HG03135 (cell line): ENCODE results near the gene CEBPA.
"Not testable (repeated sequence)": the region's sequence is repeated elsewhere in the genome, so short reads cannot be mapped to it uniquely, and the experiment has no call there.

Experiments used
- ATAC-seq: cut with Tn5 transposase; IDR thresholded peaks from one replicate; pipeline ENCODE4 v1.9.1; 2021; ENCODE audit warnings: mild to moderate bottlenecking, moderate library complexity; ENCODE audit not compliant: unreplicated experiment

CEBPA gene

DNA sequence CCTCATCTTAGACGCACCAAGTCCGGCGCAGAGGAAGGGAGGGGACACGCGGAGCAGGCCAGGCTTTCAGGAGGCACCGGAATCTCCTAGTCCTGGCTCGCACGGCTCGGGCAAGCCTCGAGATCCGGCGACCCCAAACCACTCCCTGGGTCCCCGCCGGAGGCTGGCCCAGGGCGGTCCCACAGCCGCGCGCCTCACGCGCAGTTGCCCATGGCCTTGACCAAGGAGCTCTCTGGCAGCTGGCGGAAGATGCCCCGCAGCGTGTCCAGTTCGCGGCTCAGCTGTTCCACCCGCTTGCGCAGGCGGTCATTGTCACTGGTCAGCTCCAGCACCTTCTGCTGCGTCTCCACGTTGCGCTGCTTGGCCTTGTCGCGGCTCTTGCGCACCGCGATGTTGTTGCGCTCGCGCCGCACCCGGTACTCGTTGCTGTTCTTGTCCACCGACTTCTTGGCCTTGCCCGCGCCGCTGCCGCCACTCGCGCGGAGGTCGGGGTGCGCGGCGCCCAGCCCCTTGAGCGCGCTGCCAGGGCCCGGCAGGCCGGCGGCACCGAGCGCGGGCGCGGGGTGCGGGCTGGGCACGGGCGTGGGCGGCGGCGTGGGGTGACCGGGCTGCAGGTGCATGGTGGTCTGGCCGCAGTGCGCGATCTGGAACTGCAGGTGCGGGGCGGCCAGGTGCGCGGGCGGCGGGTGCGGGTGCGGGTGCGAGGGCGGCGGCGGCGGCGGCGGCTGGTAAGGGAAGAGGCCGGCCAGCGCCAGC lies 1.0 kb downstream of the CEBPA start:
- no peak for ATAC-seq

DNA sequence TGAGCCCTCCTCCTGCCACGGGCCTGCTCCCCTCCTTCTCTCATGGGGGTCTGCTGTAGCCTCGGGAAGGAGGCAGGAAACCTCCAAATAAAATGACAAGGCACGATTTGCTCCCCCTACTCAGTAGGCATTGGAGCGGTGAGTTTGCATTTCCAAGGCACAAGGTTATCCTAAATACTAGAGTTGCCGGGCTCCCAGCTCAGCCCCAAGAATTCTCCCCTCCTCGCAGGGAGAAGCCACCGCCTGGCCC lies 1.5 kb downstream of the CEBPA start:
- no peak for ATAC-seq

DNA sequence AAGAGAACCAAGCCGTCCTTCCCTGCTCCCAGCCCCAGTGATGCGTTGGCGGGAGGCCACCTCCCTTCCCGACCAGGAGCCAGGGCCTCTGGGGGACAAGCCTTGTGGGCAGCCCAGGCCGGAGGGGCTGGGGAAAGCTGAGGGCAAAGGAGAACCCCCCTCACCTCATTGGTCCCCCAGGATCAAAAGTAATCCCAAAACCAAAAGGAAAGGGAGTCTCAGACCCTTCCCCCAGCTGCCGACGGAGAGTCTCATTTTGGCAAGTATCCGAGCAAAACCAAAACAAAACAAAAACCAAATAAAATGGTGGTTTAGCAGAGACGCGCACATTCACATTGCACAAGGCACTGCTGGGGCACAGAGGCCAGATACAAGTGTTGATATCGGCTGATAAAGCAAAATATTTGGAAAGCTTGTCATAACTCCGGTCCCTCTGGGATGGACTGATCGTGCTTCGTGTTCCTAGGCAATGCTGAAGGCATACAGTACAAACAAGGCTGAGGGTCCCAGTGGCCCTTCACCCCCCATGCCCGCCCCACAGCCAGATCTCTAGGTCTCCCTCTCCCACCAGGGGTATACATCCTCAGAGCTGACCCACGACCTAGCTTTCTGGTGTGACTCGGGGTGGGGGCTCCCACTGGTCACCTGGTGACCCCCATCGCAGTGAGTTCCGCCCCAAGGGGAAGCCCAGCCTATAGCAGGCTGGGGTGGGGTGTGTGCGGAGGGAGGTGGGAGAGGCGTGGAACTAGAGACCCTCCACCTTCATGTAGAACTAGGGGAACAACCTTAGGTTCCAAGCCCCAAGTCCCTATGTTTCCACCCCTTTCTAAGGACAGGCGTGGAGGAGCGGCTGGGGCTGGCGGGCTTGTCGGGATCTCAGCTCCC lies 2.1 kb downstream of the CEBPA start:
- ATAC-seq, result no peak

GRCh38 chr19:33299051-33299688 lies 3.2 kb downstream of the CEBPA start:
- no peak for ATAC-seq

- no peak for ATAC-seq
Observed at GRCh38 chr19:33298146-33298911, 4.0 kb downstream of the CEBPA start.

DNA sequence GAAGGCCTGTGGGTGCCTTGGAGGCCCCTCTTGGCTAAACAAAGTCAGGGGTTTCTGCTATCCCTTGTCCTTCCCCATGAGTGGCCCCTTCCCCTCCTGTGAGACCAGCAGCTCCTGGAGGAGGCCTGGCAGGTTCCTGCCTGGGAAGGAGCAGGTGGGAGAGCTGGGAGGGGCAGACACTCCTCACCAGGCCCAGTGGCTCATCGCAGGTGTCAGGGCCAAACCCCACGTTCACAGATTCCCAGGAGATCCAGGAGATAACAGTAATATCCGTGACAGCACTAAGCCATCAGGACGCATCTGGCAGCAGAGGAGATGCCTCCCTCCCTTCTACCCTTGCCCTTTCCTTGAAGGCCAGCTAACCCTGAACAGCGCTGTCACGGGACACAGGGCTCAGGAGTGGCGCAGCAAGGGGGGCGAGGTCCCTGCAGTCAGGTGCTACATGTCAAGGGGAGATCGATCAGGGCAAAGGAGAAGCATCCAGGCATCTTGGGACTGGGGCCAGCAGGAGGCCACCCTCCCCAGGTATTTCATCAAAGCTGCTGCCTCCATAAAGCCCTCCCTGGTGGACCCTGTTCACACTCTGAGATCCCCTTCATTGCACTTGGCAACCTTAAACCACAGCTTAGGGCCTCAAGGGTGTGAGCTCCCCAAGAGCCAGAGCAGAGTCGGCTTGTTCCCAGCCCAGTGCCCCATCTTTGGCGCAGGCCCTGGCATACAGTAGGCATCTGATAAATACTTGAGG lies 4.8 kb downstream of the CEBPA start:
- no peak for ATAC-seq

DNA sequence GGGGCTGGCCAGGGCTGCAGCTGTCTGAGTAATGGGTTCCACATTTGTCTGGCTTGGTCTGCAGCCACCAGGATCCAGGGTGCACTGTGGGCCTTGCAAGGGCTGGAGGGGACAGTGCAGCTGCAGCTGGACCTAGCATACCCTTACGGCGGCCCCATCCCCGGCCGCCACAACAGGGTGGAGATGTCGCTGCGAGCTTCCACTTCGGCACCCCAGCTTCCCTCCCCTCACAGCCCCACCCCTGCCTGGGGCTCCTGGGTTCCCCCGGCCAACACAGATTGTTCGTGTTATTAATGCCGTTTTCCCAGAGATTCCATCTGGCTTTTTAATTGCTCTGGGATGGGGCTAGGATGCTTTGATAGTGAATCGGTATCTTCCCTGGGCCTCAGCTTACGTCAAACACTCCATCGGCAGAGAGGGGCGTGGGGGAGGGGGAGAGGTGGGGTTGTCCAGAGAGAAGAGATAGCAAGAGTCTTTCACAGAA lies 5.8 kb downstream of the CEBPA start:
- ATAC-seq, result no peak

GRCh38 chr19:33295621-33296487 lies 6.5 kb downstream of the CEBPA start:
- no peak for ATAC-seq

GRCh38 chr19:33295046-33295445 lies 7.3 kb downstream of the CEBPA start:
- not testable (repeated sequence) for ATAC-seq

GRCh38 chr19:33294058-33294798 lies 8.1 kb downstream of the CEBPA start:
- ATAC-seq, result no peak

GRCh38 chr19:33293255-33294057 lies 8.9 kb downstream of the CEBPA start:
- ATAC-seq, result no peak

DNA sequence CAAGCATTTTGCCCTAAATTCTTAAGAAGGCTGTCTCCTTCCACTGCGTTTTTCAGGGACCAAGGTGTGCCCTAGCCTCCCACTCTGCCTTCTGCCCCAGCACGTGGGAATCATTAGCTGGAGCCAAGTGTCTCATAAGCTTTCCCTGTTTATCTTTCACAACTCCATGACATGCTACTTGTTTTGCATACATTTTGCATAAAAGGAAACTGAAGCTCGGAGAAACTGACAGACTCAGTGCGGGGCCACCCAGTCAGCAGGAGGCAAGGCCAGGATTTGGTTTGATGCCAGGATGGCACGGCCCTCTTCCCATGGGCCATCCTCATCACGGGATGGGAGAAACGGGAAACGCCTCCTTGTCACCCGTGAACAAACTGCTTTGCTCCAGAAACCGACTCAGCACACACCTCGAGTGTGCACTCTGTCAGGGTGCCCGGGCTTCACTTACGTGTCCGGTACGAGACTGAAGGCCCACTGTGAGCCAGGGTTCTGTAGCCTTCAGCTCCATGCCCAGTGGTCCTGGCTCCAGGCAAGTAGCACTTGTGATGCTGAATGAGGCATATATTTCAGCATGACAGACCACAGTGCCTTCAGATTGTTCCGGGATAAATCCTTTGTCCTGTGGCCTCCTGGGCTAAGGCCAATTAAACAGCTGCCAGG lies 9.6 kb downstream of the CEBPA start:
- no peak for ATAC-seq

DNA sequence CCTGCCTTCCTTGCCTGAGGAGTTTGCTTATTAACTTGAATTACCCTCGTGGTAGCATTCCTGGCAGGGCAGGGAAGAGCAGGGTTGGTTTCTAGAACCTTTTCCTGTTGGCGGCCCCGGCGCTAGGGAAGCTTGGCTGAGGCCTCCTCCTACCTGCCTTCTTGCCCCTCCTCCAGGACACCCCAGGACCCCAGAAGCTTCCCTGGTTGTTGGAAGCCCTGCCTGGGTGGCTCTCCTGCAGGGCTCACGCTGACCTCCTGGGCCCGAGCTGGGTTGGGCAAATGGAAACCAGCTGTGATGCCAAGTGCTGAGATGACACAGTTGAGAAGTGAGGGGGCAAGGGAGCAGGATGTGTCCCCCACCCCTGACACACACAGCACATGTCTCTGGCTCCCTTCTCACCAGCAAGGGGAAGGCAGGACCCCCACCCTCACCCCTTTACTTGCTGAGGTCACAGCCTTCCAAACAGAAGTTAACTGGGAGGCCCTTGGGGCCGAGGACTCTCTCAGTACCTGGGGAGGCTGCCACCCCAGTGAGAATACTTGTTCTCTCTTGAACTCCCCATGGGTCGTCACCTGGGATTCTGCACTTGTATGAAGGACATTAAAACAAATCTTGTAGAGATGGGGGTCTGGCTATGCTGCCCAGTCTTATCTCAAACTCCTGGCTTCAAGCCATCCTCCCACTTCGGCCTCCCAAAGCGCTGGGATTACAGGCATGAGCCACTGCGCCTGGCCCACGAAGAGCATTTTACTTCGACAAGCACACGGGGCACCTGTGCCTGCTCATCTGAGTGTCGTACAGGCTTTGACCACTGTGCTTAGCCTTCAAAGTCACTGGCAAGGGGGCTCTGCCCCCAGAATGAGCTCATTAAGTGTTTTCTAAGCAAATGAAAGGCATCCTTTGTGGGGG lies 10.5 kb downstream of the CEBPA start:
- no peak for ATAC-seq

GRCh38 chr19:33290956-33291622 lies 11.2 kb downstream of the CEBPA start:
- ATAC-seq, result no peak

- no peak for ATAC-seq
Observed at GRCh38 chr19:33290082-33290815, 12.1 kb downstream of the CEBPA start.
